ENCODE data around the gene UBE2N. TPM values are rescaled to one million over a fixed set of nuclear protein-coding genes. Genes with fewer than 3 reads are reported as not detected.

The UBE2N gene
- total RNA-seq, 2 donors from 2014 or later, result 106 to 137 TPM

DNA sequence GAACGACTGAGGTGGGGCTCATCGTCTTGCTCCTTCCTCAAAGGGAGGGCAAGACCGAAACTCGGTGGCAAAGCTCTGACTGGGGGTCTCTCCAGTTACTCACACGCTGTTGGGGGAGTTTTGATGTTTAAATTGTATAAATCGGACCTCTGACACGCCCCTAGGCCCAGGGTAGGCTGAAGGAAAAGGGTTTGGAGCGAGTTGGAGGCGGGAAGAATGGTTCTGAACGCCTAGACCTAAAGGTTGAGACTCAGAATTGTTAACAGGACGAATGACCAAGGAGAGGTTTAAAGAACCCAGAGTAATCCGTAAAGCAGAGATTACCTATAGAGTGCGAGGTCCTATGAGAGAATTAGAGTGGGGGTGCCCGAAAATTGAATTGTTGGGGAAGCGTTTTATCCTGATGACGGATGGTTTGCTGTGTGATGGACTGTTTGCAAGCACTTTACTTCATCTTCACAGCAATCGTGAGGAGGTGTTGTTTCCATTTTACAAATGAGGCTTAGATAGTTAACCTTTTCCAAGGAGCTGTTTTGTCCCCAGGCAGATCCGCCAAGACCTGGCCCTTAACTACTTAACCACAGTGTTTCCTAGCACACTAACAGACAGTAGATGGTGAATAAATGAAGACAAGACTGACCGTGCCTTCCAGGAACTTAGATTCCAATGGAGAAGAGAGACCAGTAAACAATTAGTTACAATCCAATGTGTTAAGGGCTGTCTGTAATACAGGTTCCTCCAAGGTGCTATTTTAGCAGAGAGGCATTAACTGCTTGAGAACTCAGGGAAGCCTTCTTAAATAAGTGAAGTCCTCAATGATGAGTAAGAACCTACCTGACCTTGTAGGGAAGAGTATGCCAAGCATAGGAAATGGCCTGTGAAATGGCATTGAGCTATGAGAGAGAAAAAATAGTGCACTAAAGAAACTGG is 929 bp upstream of the UBE2N start:
- Histone ChIP-seq H3K9me3 (no peaks in the 10 kb centered on the region), H3K27me3 (no peaks in the 10 kb centered on the region), H3K4me3 (peak overlapping the region; percentile 96), H3K9ac (ENCODE audit: low read depth in 2 of 2, low read length in 2 of 2) (peak overlapping the region; percentile 83 to 95), H3K36me3 (no peaks in the 10 kb centered on the region), H3K27ac (peak overlapping the region; percentile 82), H3K4me1 (peaks cover 14% of the 10 kb centered on the region)
- TF ChIP-seq, protein P1, sequence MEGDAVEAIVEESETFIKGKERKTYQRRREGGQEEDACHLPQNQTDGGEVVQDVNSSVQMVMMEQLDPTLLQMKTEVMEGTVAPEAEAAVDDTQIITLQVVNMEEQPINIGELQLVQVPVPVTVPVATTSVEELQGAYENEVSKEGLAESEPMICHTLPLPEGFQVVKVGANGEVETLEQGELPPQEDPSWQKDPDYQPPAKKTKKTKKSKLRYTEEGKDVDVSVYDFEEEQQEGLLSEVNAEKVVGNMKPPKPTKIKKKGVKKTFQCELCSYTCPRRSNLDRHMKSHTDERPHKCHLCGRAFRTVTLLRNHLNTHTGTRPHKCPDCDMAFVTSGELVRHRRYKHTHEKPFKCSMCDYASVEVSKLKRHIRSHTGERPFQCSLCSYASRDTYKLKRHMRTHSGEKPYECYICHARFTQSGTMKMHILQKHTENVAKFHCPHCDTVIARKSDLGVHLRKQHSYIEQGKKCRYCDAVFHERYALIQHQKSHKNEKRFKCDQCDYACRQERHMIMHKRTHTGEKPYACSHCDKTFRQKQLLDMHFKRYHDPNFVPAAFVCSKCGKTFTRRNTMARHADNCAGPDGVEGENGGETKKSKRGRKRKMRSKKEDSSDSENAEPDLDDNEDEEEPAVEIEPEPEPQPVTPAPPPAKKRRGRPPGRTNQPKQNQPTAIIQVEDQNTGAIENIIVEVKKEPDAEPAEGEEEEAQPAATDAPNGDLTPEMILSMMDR (IDR thresholded peaks at IDR 0.05), result no peak
- no peak for DNase-seq
- intact Hi-C loops (cut with DNase I), result no loop called here

DNA sequence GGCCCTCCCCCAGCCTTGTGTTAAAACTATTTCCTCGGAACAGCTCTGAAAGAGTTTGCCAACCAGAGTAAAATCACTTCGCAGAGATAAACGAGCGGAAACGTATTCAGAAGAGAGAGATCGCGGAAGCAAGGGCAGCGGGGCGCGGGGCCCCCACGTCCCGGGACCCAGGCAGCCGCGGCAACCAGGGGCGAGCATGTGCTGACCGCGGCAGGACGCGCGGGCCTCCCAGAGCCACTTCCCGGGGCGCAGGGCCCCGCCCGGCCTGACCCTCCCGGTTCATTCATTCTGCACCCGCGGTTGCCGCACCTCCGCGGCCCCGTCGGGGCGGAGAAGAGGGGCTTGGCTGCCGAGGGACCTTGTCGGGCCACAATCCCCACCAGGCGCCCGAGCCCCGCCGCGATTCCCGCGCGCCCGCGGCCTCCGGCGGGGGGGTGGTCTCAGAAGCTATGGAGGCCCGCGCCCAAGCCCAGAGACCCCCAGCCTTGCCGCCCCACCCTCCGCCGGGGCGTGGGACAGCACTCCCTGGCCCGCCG is 598 bp downstream of the UBE2N start:
- Histone ChIP-seq H3K36me3 (no peaks in the 10 kb centered on the region), H3K9me3 (no peaks in the 10 kb centered on the region), H3K27me3 (no peaks in the 10 kb centered on the region), H3K9ac (ENCODE audit: low read depth in 2 of 2, low read length in 2 of 2) (peak overlapping the region; percentile 78 to 97), H3K4me1 (peaks cover 18% of the 10 kb centered on the region), H3K27ac (peak overlapping the region; percentile 82), H3K4me3 (peak overlapping the region; percentile 96)
- peak; percentile 50 for DNase-seq
- intact Hi-C loops (cut with DNase I), result no loop called here
- TF ChIP-seq, protein P1 (IDR thresholded peaks at IDR 0.05), result no peak

DNA sequence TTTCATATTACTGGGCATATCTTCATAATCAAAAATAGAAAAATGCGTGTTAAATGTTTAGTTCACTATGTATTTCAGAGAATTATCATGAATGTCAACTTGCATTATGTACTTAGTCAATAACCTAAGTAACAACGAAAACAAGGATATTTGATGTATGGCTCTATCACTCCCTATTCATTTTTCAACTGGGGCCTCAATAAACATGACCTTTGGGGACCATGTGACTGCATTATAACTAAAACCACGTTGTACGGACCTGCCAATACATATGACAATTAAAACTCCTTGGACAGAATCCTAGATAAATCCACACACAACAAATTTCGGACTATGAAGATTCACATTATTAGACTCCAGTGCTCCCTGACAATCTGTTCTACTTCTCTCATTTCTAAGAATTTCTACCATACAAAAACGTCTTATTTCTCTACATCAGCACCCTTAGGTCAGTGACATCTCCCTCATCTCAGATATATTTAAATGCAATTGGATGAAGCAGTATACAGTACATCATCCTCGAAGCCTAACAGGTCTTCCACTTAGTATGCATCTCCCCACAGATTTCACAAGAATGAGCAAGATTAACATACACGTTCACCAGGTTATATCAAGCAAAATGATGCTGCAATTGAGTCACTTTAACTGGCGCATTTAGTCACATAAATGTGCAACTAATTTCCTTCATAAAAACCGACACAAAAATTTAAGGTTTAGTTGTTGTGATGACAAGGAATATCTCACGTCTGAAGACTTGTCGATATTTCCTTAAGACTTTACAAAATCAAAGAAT is 1.5 kb downstream of the UBE2N start:
- no peak for DNase-seq

DNA sequence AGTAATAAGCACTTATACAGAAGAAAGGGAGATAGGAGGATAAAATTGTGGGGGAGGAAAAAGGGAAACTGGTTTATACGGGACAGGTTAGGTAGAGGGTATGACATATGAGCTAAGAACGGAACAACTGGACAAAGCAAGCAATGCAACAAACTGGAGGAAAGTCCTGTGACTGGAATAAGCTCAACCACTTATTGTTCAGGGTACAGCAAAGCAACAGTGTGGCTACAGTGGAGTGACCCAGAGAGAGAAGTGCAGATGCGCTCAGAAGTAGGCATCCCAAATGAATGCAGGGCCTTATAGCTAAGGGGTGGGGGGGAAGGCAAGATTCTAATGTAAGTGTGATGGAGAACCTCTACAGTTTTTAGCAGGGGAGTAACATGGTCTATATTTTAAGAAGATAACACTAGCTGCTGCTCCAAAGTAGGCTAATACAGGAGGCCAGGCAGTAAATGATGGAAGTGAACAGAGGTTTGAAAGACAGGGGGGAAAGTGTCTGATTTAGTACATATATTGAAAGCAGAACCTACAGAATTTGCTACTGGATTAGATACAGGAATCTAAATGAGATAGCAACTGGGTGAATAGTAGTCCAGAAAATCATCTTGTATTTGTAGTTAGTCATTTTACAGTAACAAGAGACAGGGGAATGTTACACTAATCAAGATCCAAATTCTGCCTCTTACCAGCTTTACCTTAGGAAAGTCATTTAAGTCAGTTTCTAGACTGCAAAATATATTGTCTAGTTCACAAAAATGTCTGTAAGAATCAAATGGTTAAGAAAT is 3.3 kb downstream of the UBE2N start:
- Histone ChIP-seq H3K9ac (ENCODE audit: low read depth in 2 of 2, low read length in 2 of 2) (no peak overlapping the region), H3K4me3 (no peak overlapping the region), H3K36me3 (no peaks in the 10 kb centered on the region), H3K9me3 (no peaks in the 10 kb centered on the region), H3K4me1 (peaks cover 18% of the 10 kb centered on the region), H3K27me3 (no peaks in the 10 kb centered on the region), H3K27ac (no peak overlapping the region)
- intact Hi-C loops (cut with DNase I), result no loop called here
- TF ChIP-seq, protein P1 (IDR thresholded peaks at IDR 0.05), result no peak
- DNase-seq, result no peak

More for the DNA sequence above, 1.5 kb downstream of the UBE2N start:
- TF ChIP-seq, protein P1 (IDR thresholded peaks at IDR 0.05), result no peak
- Histone ChIP-seq H3K36me3 (no peaks in the 10 kb centered on the region), H3K4me3 (peak overlapping the region; percentile 96), H3K9ac (ENCODE audit: low read depth in 2 of 2, low read length in 2 of 2) (peak overlapping the region; percentile 78 to 97), H3K27ac (peak overlapping the region; percentile 82), H3K27me3 (no peaks in the 10 kb centered on the region), H3K4me1 (peaks cover 18% of the 10 kb centered on the region), H3K9me3 (no peaks in the 10 kb centered on the region)
- intact Hi-C loops (cut with DNase I), result no loop called here

Data from colonic mucosa (tissue), 4 donors.